Urinary bladder (tissue), 4 donors: Measurements from ENCODE around the gene RPUSD1. TPM values are rescaled to one million over a fixed set of nuclear protein-coding genes. Genes with fewer than 3 reads are reported as not detected.

ENCODE experiments used
- DNase-seq: peaks from one replicate; pipeline ENCODE4 v3.0.0-alpha.2; 2015; ENCODE audit errors: extremely low spot score
- H3K27ac ChIP-seq: one replicate; pipeline ENCODE4 v1.5.1; 2013; ENCODE audit warnings: low read depth, mild to moderate bottlenecking, moderate library complexity
- H3K36me3 ChIP-seq: one replicate; pipeline ENCODE4 v1.6.1; 2013; ENCODE audit warnings: mild to moderate bottlenecking, moderate library complexity; ENCODE audit not compliant: insufficient read depth
- H3K4me1 ChIP-seq: one replicate; pipeline ENCODE4 v1.6.1; 2013; ENCODE audit warnings: mild to moderate bottlenecking, moderate library complexity; ENCODE audit not compliant: insufficient read depth
- H3K4me3 ChIP-seq: one replicate; pipeline ENCODE4 v1.5.1; 2013; ENCODE audit warnings: low read depth, low read length
- WGBS: extraction: QIAGEN DNeasy Blood & Tissue Kit; methylation state at CpG from one replicate; pipeline ENCODE4 v1.1.7; 2013; 5-methylcytosine and 5-hydroxymethylcytosine counted together
- polyA plus RNA-seq: library from polyadenylated mRNA; stranded (reverse); fragments of 200-250 nt; gene quantifications from one replicate; pipeline ENCODE4 v1.2.3, GENCODE V29; 2013
- total RNA-seq: library from RNA; depleted of rRNA; stranded (reverse); fragments of >200 nt; gene quantifications from one replicate; pipeline ENCODE4 v1.2.3, GENCODE V29; 2014
- donor health status: healthy with polysubstance abuse.
- donor health status: healthy.

Gene RPUSD1
- total and polyA plus RNA-seq, 2 donors = 8.1 to 21.6 TPM

GRCh38 chr16:799948-800833 lies 12.0 kb upstream of the RPUSD1 start, which contains the start of gene GNG13:
Gene GNG13, minus strand, starts transcription at chr16:800734. Its CDS starts 1,657 bp downstream, at chr16:799077.
- no peak for DNase-seq
- Histone ChIP-seq H3K36me3 (no peaks in the 10 kb centered on the region), H3K4me3 (no peak within 1 kb of the TSS), H3K27ac (no peak within 1 kb of the TSS), H3K4me1 (no peaks in the 10 kb centered on the region)
- 6% methylated on average over 57 of the region's 57 CpGs for WGBS

- WGBS = 60% methylated on average over 22 of the region's 22 CpGs
- no peak for DNase-seq
- Histone ChIP-seq H3K27ac (no peak overlapping the region), H3K4me1 (no peaks in the 10 kb centered on the region), H3K4me3 (no peak overlapping the region), H3K36me3 (no peaks in the 10 kb centered on the region)
Observed at GRCh38 chr16:799111-799947, 11.1 kb upstream of the RPUSD1 start.

GRCh38 chr16:798666-799065 lies 10.5 kb upstream of the RPUSD1 start:
- Histone ChIP-seq H3K4me1 (no peaks in the 10 kb centered on the region), H3K4me3 (no peak overlapping the region), H3K36me3 (no peaks in the 10 kb centered on the region), H3K27ac (no peak overlapping the region)
- WGBS = 86% methylated on average over 19 of the region's 19 CpGs
- DNase-seq = no peak

- H3K4me3 ChIP-seq = no peak overlapping the region
- WGBS = 94% methylated on average over 22 of the region's 22 CpGs
- H3K27ac ChIP-seq = no peak overlapping the region
- DNase-seq = no peak
- no peaks in the 10 kb centered on the region for H3K36me3 ChIP-seq
- H3K4me1 ChIP-seq = no peaks in the 10 kb centered on the region
Observed at GRCh38 chr16:797686-798085, 9.5 kb upstream of the RPUSD1 start.

GRCh38 chr16:797120-797420 lies 8.9 kb upstream of the RPUSD1 start:
- DNase-seq = no peak
- H3K27ac ChIP-seq = no peak overlapping the region
- no peaks in the 10 kb centered on the region for H3K4me1 ChIP-seq
- no peaks in the 10 kb centered on the region for H3K36me3 ChIP-seq
- WGBS = 93% methylated on average over 2 of the region's 2 CpGs
- H3K4me3 ChIP-seq = no peak overlapping the region

- Histone ChIP-seq H3K36me3 (no peaks in the 10 kb centered on the region), H3K4me1 (no peaks in the 10 kb centered on the region), H3K27ac (no peak overlapping the region), H3K4me3 (no peak overlapping the region)
- WGBS = 96% methylated on average over 38 of the region's 38 CpGs
- DNase-seq = no peak
Observed at GRCh38 chr16:796296-797119, 8.3 kb upstream of the RPUSD1 start.

GRCh38 chr16:795580-796229 lies 7.5 kb upstream of the RPUSD1 start:
- DNase-seq = no peak
- no peak overlapping the region for H3K4me3 ChIP-seq
- H3K27ac ChIP-seq = no peak overlapping the region
- WGBS = 79% methylated on average over 33 of the region's 33 CpGs
- H3K4me1 ChIP-seq = no peaks in the 10 kb centered on the region
- no peaks in the 10 kb centered on the region for H3K36me3 ChIP-seq

GRCh38 chr16:794853-795466 lies 6.8 kb upstream of the RPUSD1 start:
- no peak for DNase-seq
- no peak overlapping the region for H3K27ac ChIP-seq
- 79% methylated on average over 31 of the region's 31 CpGs for WGBS
- H3K4me1 ChIP-seq = no peaks in the 10 kb centered on the region
- H3K36me3 ChIP-seq = no peaks in the 10 kb centered on the region
- H3K4me3 ChIP-seq = no peak overlapping the region

- DNase-seq = no peak
- no peak overlapping the region for H3K27ac ChIP-seq
- 87% methylated on average over 40 of the region's 40 CpGs for WGBS
- no peaks in the 10 kb centered on the region for H3K36me3 ChIP-seq
- H3K4me1 ChIP-seq = no peaks in the 10 kb centered on the region
- H3K4me3 ChIP-seq = no peak overlapping the region
Observed at GRCh38 chr16:794091-794822, 6.1 kb upstream of the RPUSD1 start.

GRCh38 chr16:793414-793813 lies 5.2 kb upstream of the RPUSD1 start:
- 93% methylated on average over 8 of the region's 8 CpGs for WGBS
- Histone ChIP-seq H3K27ac (no peak overlapping the region), H3K4me3 (no peak overlapping the region), H3K36me3 (no peaks in the 10 kb centered on the region), H3K4me1 (no peaks in the 10 kb centered on the region)
- no peak for DNase-seq

- Histone ChIP-seq H3K4me3 (no peak overlapping the region), H3K36me3 (no peaks in the 10 kb centered on the region), H3K27ac (no peak overlapping the region), H3K4me1 (no peaks in the 10 kb centered on the region)
- no peak for DNase-seq
- WGBS = 91% methylated on average over 46 of the region's 46 CpGs
Observed at GRCh38 chr16:792221-792995, 4.2 kb upstream of the RPUSD1 start.

- no peaks in the 10 kb centered on the region for H3K36me3 ChIP-seq
- no peak overlapping the region for H3K4me3 ChIP-seq
- no peaks in the 10 kb centered on the region for H3K4me1 ChIP-seq
- H3K27ac ChIP-seq = no peak overlapping the region
- DNase-seq = no peak
- whole genome bisulfite sequencing = 97% methylated on average over 23 of the region's 23 CpGs
Observed at GRCh38 chr16:791131-791530, 3.0 kb upstream of the RPUSD1 start.
